ENCODE data around the gene FCN1.
"Not testable (repeated sequence)": the region's sequence is repeated elsewhere in the genome, so short reads cannot be mapped to it uniquely, and the experiment has no call there.

FCN1 gene

GRCh38 chr9:134917431-134918373, at the start of gene FCN1:
TSS of gene FCN1 (minus strand) at chr9:134917912. CDS start at chr9:134917871, 41 bp downstream.
- DNase-seq, result no peak

GRCh38 chr9:134966697-134967546, 49.2 kb upstream of the FCN1 start:
- DNase-seq, result no peak

- no peak for DNase-seq
These were observed 48.6 kb upstream of the FCN1 start for GRCh38 chr9:134966270-134966669.

- DNase-seq, result no peak
These were observed 48.1 kb upstream of the FCN1 start for GRCh38 chr9:134965851-134966250.

- no peak for DNase-seq
These were observed 47.7 kb upstream of the FCN1 start for GRCh38 chr9:134965411-134965810.

GRCh38 chr9:134964271-134965055, 46.8 kb upstream of the FCN1 start:
- no peak for DNase-seq

- no peak for DNase-seq
These were observed 45.8 kb upstream of the FCN1 start for GRCh38 chr9:134963546-134963945.

- no peak for DNase-seq
These were observed 45.3 kb upstream of the FCN1 start for GRCh38 chr9:134962973-134963364.

GRCh38 chr9:134962065-134962972, 44.6 kb upstream of the FCN1 start:
- no peak for DNase-seq

GRCh38 chr9:134961331-134962064, 43.8 kb upstream of the FCN1 start:
- no peak for DNase-seq

GRCh38 chr9:134960701-134961181, 43.0 kb upstream of the FCN1 start:
- no peak for DNase-seq

GRCh38 chr9:134959971-134960310, 42.2 kb upstream of the FCN1 start:
- DNase-seq, result no peak

- DNase-seq, result no peak
These were observed 41.6 kb upstream of the FCN1 start for GRCh38 chr9:134959126-134959970.

- no peak for DNase-seq
These were observed 40.2 kb upstream of the FCN1 start for GRCh38 chr9:134957945-134958227.

GRCh38 chr9:134957165-134957944, 39.6 kb upstream of the FCN1 start:
- no peak for DNase-seq

- DNase-seq, result not testable (repeated sequence)
These were observed 38.7 kb upstream of the FCN1 start for GRCh38 chr9:134956387-134956786.

GRCh38 chr9:134955801-134956200, 38.1 kb upstream of the FCN1 start:
- DNase-seq, result no peak

- no peak for DNase-seq
These were observed 37.4 kb upstream of the FCN1 start for GRCh38 chr9:134955156-134955555.

GRCh38 chr9:134951994-134952393, 34.3 kb upstream of the FCN1 start:
- no peak for DNase-seq

GRCh38 chr9:134951461-134951860, 33.7 kb upstream of the FCN1 start:
- no peak for DNase-seq
